ENCODE data around the gene KRTAP20-3.

Gene KRTAP20-3

DNA sequence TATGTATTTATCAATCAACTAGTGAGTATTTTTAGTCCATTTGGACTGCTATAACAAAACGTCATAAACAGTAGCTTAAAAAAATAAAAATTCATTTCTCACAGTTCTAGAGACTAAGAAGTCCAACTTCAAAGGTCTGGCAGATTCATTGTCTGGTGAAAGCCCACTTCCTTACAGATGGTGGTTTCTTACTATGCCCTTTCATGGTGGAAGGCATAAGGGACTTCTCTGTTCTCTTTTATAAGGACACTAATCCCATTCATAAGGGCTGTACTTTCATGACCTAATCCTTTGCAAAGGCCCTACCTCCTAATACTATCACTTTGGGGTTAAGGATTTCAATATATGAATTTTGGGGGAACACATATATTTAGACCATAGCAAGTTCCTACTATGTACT lies 37.9 kb downstream of the KRTAP20-3 start:
- DNase-seq (ENCODE audit: low read depth, low spot score): no peak

GRCh38 chr21:30684506-30684905 lies 41.8 kb downstream of the KRTAP20-3 start:
- DNase-seq (ENCODE audit: low read depth, low spot score): no peak

DNA sequence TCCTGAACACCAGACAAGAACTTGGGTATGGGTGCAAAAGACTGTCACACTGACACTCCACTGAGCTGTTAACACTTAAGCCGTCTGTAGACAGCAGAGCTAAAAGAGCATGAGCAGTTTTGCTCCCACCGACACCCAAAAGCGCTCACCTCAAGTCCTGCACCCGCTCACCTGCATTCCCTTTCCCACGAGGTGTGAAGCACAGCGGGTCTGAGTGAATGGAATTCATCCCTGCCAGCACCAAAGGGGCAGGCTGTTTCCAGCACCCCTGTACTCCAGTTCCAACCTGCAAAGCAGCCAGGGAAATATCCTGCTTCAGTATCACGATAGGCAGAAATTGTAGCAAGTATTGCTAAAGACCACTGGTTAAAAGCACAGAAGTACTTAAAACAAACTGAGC lies 47.2 kb downstream of the KRTAP20-3 start:
- no peak for DNase-seq (ENCODE audit: low read depth, low spot score)
